Activated T-cell treated with anti-CD3 and anti-CD28 coated beads, Interleukin-2, amount 50 U/mL, for 4 hours (primary cell): ENCODE data around the gene EEF2K. TPM values are rescaled to one million over a fixed set of nuclear protein-coding genes. Genes with fewer than 3 reads are reported as not detected.
A peak's percentile ranks its signal among the peaks of the same experiment; 100 is the strongest.

Experiments used
- ATAC-seq, 2 donors: fragments of 200-7000 bp; cut with Tn5 transposase; one replicate each; pipeline ENCODE4 v1.10.0; 2021
- DNase-seq: peaks from one replicate; pipeline ENCODE4 v3.0.0-alpha.2; 2020
- H3K27me3 Mint-ChIP-seq: one replicate; pipeline ENCODE4 v1.8.0; 2021; ENCODE audit warnings: low read depth, mixed read lengths
- H3K36me3 Mint-ChIP-seq: one replicate; pipeline ENCODE4 v1.8.0; 2022; ENCODE audit warnings: mixed read lengths; ENCODE audit not compliant: insufficient read depth
- H3K4me1 Mint-ChIP-seq: one replicate; pipeline ENCODE4 v1.8.0; 2021; ENCODE audit warnings: low read depth, mixed read lengths
- H3K4me3 Mint-ChIP-seq: one replicate; pipeline ENCODE4 v1.8.0; 2021; ENCODE audit warnings: mild to moderate bottlenecking, moderate library complexity, mixed read lengths
- H3K9me3 Mint-ChIP-seq: one replicate; pipeline ENCODE4 v1.8.0; 2021; ENCODE audit warnings: mixed read lengths
- total RNA-seq, 3 donors: library from RNA; stranded (reverse); gene quantifications; one replicate each; pipeline ENCODE4 v1.2.1, GENCODE V29; 2021

Gene EEF2K
- total RNA-seq, 3 donors from 2014 or later, result 17.8 to 22.8 (median 19.1) TPM

- ATAC-seq, result no peak
- no peaks in the 10 kb centered on the region for H3K9me3 Mint-ChIP-seq
- no peak for DNase-seq
- peaks cover 41% of the 10 kb centered on the region for H3K36me3 Mint-ChIP-seq
- no peak overlapping the region for H3K4me3 Mint-ChIP-seq
- no peaks in the 10 kb centered on the region for H3K4me1 Mint-ChIP-seq
- H3K27me3 Mint-ChIP-seq, result no peaks in the 10 kb centered on the region
These were observed 107.1 kb downstream of the EEF2K start for GRCh38 chr16:22312897-22313781.

- DNase-seq, result no peak
- Mint-ChIP-seq H3K4me1 (no peaks in the 10 kb centered on the region), H3K27me3 (no peaks in the 10 kb centered on the region), H3K36me3 (peaks cover 36% of the 10 kb centered on the region), H3K9me3 (no peaks in the 10 kb centered on the region), H3K4me3 (no peak overlapping the region)
- no peak for ATAC-seq
These were observed 107.9 kb downstream of the EEF2K start for GRCh38 chr16:22313876-22314470.

GRCh38 chr16:22314661-22315626, 108.9 kb downstream of the EEF2K start:
- no peak for DNase-seq
- no peak overlapping the region for H3K4me3 Mint-ChIP-seq
- peaks cover 36% of the 10 kb centered on the region for H3K36me3 Mint-ChIP-seq

GRCh38 chr16:22315979-22316378, 109.9 kb downstream of the EEF2K start:
- Mint-ChIP-seq H3K4me3 (no peak overlapping the region), H3K9me3 (no peaks in the 10 kb centered on the region), H3K36me3 (peaks cover 43% of the 10 kb centered on the region), H3K4me1 (peaks cover 4% of the 10 kb centered on the region), H3K27me3 (no peaks in the 10 kb centered on the region)
- no peak for DNase-seq
- ATAC-seq, result no peak

More at GRCh38 chr16:22314661-22315626, 108.9 kb downstream of the EEF2K start:
- ATAC-seq, result no peak
- Mint-ChIP-seq H3K4me1 (no peaks in the 10 kb centered on the region), H3K27me3 (no peaks in the 10 kb centered on the region), H3K9me3 (no peaks in the 10 kb centered on the region)

GRCh38 chr16:22316411-22316811, 110.3 kb downstream of the EEF2K start:
- no peak for ATAC-seq
- peaks cover 47% of the 10 kb centered on the region for H3K36me3 Mint-ChIP-seq
- H3K9me3 Mint-ChIP-seq, result no peaks in the 10 kb centered on the region
- DNase-seq, result no peak
- no peaks in the 10 kb centered on the region for H3K27me3 Mint-ChIP-seq
- H3K4me3 Mint-ChIP-seq, result no peak overlapping the region
- H3K4me1 Mint-ChIP-seq, result peaks cover 8% of the 10 kb centered on the region

GRCh38 chr16:22317001-22317530, 111.0 kb downstream of the EEF2K start:
- Mint-ChIP-seq H3K4me1 (peaks cover 8% of the 10 kb centered on the region), H3K4me3 (no peak overlapping the region), H3K9me3 (no peaks in the 10 kb centered on the region), H3K36me3 (peaks cover 43% of the 10 kb centered on the region), H3K27me3 (no peaks in the 10 kb centered on the region)
- DNase-seq (no peak), ATAC-seq (no peak)

- H3K36me3 Mint-ChIP-seq, result peaks cover 39% of the 10 kb centered on the region
- no peak for ATAC-seq
These were observed 111.5 kb downstream of the EEF2K start for GRCh38 chr16:22317625-22318024.

GRCh38 chr16:22318690-22319358, 112.7 kb downstream of the EEF2K start:
- peaks cover 8% of the 10 kb centered on the region for H3K4me1 Mint-ChIP-seq
- H3K36me3 Mint-ChIP-seq, result peaks cover 32% of the 10 kb centered on the region
- no peaks in the 10 kb centered on the region for H3K27me3 Mint-ChIP-seq
- peak in 1 of 2 donors; percentile 31 for ATAC-seq
- no peak overlapping the region for H3K4me3 Mint-ChIP-seq
- H3K9me3 Mint-ChIP-seq, result no peaks in the 10 kb centered on the region
- peak; percentile 50 for DNase-seq

More at GRCh38 chr16:22317625-22318024, 111.5 kb downstream of the EEF2K start:
- Mint-ChIP-seq H3K4me3 (no peak overlapping the region), H3K9me3 (no peaks in the 10 kb centered on the region), H3K27me3 (no peaks in the 10 kb centered on the region), H3K4me1 (peaks cover 8% of the 10 kb centered on the region)
- DNase-seq, result no peak

- Mint-ChIP-seq H3K4me1 (peaks cover 8% of the 10 kb centered on the region), H3K27me3 (no peaks in the 10 kb centered on the region), H3K9me3 (no peaks in the 10 kb centered on the region), H3K4me3 (no peak overlapping the region), H3K36me3 (peaks cover 23% of the 10 kb centered on the region)
- DNase-seq (no peak), ATAC-seq (no peak)
These were observed 114.7 kb downstream of the EEF2K start for GRCh38 chr16:22320572-22321339.

GRCh38 chr16:22321340-22322001, 115.4 kb downstream of the EEF2K start:
- DNase-seq, result peak; percentile 64
- ATAC-seq, result peak; percentile 69 to 79
- peaks cover 20% of the 10 kb centered on the region for H3K36me3 Mint-ChIP-seq
- no peaks in the 10 kb centered on the region for H3K27me3 Mint-ChIP-seq
- no peak overlapping the region for H3K4me3 Mint-ChIP-seq
- no peaks in the 10 kb centered on the region for H3K9me3 Mint-ChIP-seq
- H3K4me1 Mint-ChIP-seq, result peaks cover 8% of the 10 kb centered on the region

- Mint-ChIP-seq H3K4me3 (no peak overlapping the region), H3K4me1 (peaks cover 8% of the 10 kb centered on the region), H3K9me3 (no peaks in the 10 kb centered on the region), H3K36me3 (peaks cover 21% of the 10 kb centered on the region), H3K27me3 (no peaks in the 10 kb centered on the region)
- ATAC-seq (no peak), DNase-seq (no peak)
These were observed 116.0 kb downstream of the EEF2K start for GRCh38 chr16:22322021-22322471.

GRCh38 chr16:22322741-22323140, 116.7 kb downstream of the EEF2K start:
- ATAC-seq, result no peak
- Mint-ChIP-seq H3K36me3 (peaks cover 17% of the 10 kb centered on the region), H3K4me3 (no peak overlapping the region)

More at GRCh38 chr16:22322741-22323140, 116.7 kb downstream of the EEF2K start:
- Mint-ChIP-seq H3K9me3 (no peaks in the 10 kb centered on the region), H3K27me3 (no peaks in the 10 kb centered on the region), H3K4me1 (peaks cover 8% of the 10 kb centered on the region)
- no peak for DNase-seq
